Smooth muscle cell (in vitro differentiated cells): ENCODE results near the gene NEU1. TPM values are rescaled to one million over a fixed set of nuclear protein-coding genes. Genes with fewer than 3 reads are reported as not detected.
"Not testable (repeated sequence)": the region's sequence is repeated elsewhere in the genome, so short reads cannot be mapped to it uniquely, and the experiment has no call there.

ENCODE experiments used
- DNase-seq: peaks from one replicate; lab custom pipeline; 2025; ENCODE audit not compliant: unreplicated experiment; lab: John Stamatoyannopoulos, UW
- H2AFZ ChIP-seq: fragments of 200-600 bp; sonication (generic); 2 replicates; pipeline ENCODE4 v1.6.0; 2016; ENCODE audit warnings: antibody characterized with exemption, low read depth, mild to moderate bottlenecking
- H3F3A ChIP-seq: fragments of 200-600 bp; sonication (generic); 2 replicates; pipeline ENCODE4 v1.6.0; 2017; ENCODE audit warnings: antibody characterized with exemption, low read depth
- H3K27ac ChIP-seq: fragments of 200-600 bp; sonication (generic); 2 replicates; pipeline ENCODE4 v1.5.1; 2016; ENCODE audit warnings: low read depth, mild to moderate bottlenecking
- H3K27me3 ChIP-seq: fragments of 200-600 bp; sonication (generic); 2 replicates; pipeline ENCODE4 v1.6.1; 2016; ENCODE audit warnings: low read depth, mild to moderate bottlenecking
- H3K36me3 ChIP-seq: fragments of 200-600 bp; sonication (generic); 2 replicates; pipeline ENCODE4 v1.5.1; 2016; ENCODE audit warnings: low read depth
- H3K4me1 ChIP-seq: fragments of 200-600 bp; sonication (generic); 2 replicates; pipeline ENCODE4 v1.5.1; 2016; ENCODE audit warnings: low read depth
- H3K4me2 ChIP-seq: fragments of 200-600 bp; sonication (generic); 2 replicates; pipeline ENCODE4 v1.6.0; 2016; ENCODE audit warnings: mild to moderate bottlenecking
- H3K4me3 ChIP-seq: fragments of 200-600 bp; sonication (generic); 2 replicates; pipeline ENCODE4 v1.5.1; 2016; ENCODE audit warnings: mild to moderate bottlenecking
- H3K79me2 ChIP-seq: fragments of 200-600 bp; sonication (generic); 2 replicates; pipeline ENCODE4 v1.6.0; 2016; ENCODE audit warnings: low read depth, mild to moderate bottlenecking
- H3K9ac ChIP-seq: fragments of 200-600 bp; sonication (generic); 2 replicates; pipeline ENCODE4 v1.6.0; 2016; ENCODE audit warnings: low read depth
- H3K9me3 ChIP-seq: fragments of 200-600 bp; sonication (generic); replicated peaks from 2 replicates; pipeline ENCODE4 v1.5.1; 2016; ENCODE audit warnings: low read depth
- H4K20me1 ChIP-seq: fragments of 200-600 bp; sonication (generic); 2 replicates; pipeline ENCODE4 v1.6.0; 2016; ENCODE audit warnings: low read depth
- WGBS: methylation state at CpG from one replicate; pipeline ENCODE4 v1.1.7; 2016; ENCODE audit warnings: low lambda C conversion rate; 5-methylcytosine and 5-hydroxymethylcytosine counted together
- polyA plus RNA-seq: library from polyadenylated mRNA; unstranded; fragments of >200 nt; fragmentation: Nextera tagmentation; extraction: Ambion mirVana; gene quantifications from 2 replicates; pipeline ENCODE4 v1.2.1, GENCODE V29; 2016
- total RNA-seq: library from RNA; depleted of rRNA; stranded (reverse); fragments of >200 nt; gene quantifications from 2 replicates; pipeline ENCODE4 v1.2.3, GENCODE V29; 2014
- TF ChIP-seq, protein P1 (sequence below): fragments of 200-600 bp; sonication (generic); IDR thresholded peaks from 2 replicates; pipeline ENCODE4 v1.5.1; 2017; ENCODE audit warnings: borderline replicate concordance, mild to moderate bottlenecking, antibody characterized with exemption; ENCODE audit not compliant: insufficient read depth, poor library complexity, severe bottlenecking

The NEU1 gene
- total and polyA plus RNA-seq, 2 experiments from 2014 or later, result 47.5 to 52.7 TPM

DNA sequence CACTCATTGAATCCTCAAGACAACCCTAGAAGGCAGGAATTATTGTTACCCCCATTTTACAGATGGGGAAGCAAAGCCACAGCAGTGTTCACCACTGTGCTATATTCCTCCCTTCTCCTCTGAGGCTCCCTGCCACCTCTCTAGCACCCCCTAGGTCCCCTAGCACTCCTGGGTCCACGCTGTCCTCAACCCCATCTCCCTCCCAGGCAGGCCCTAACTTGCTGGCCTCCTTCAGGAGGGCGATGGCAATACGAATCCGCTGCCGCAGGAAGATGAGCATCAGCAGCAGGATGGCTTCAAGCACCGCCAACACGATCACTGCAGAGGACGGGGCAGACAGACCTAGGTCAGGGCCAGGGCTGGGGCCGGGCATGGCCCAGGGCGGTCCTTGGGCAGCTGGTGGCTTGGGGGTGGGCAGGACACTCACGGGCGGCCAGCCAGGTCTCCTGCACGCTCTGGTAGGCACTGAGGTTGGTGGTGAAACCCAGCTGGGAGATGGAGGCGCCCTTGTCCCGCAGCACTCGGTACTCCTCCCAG is 7.8 kb upstream of the NEU1 start:
- no peaks in the 10 kb centered on the region for H4K20me1 ChIP-seq
- H3K79me2 ChIP-seq, result no peaks in the 10 kb centered on the region
- no peaks in the 10 kb centered on the region for H3K36me3 ChIP-seq
- H3K4me3 ChIP-seq, result no peak overlapping the region
- peaks cover 6% of the 10 kb centered on the region for H3K4me1 ChIP-seq
- DNase-seq, result no peak
- H3K9me3 ChIP-seq, result no peaks in the 10 kb centered on the region
- H3K27ac ChIP-seq, result no peak overlapping the region
- whole genome bisulfite sequencing, result 77% methylated on average over 16 of the region's 16 CpGs
- TF ChIP-seq, protein P1, sequence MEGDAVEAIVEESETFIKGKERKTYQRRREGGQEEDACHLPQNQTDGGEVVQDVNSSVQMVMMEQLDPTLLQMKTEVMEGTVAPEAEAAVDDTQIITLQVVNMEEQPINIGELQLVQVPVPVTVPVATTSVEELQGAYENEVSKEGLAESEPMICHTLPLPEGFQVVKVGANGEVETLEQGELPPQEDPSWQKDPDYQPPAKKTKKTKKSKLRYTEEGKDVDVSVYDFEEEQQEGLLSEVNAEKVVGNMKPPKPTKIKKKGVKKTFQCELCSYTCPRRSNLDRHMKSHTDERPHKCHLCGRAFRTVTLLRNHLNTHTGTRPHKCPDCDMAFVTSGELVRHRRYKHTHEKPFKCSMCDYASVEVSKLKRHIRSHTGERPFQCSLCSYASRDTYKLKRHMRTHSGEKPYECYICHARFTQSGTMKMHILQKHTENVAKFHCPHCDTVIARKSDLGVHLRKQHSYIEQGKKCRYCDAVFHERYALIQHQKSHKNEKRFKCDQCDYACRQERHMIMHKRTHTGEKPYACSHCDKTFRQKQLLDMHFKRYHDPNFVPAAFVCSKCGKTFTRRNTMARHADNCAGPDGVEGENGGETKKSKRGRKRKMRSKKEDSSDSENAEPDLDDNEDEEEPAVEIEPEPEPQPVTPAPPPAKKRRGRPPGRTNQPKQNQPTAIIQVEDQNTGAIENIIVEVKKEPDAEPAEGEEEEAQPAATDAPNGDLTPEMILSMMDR, result no peak
- H3K9ac ChIP-seq, result no peak overlapping the region
- H2AFZ ChIP-seq, result peak overlapping the region; percentile 87
- H3F3A ChIP-seq, result no peaks in the 10 kb centered on the region
- H3K27me3 ChIP-seq, result no peaks in the 10 kb centered on the region
- peak overlapping the region; percentile 26 for H3K4me2 ChIP-seq

DNA sequence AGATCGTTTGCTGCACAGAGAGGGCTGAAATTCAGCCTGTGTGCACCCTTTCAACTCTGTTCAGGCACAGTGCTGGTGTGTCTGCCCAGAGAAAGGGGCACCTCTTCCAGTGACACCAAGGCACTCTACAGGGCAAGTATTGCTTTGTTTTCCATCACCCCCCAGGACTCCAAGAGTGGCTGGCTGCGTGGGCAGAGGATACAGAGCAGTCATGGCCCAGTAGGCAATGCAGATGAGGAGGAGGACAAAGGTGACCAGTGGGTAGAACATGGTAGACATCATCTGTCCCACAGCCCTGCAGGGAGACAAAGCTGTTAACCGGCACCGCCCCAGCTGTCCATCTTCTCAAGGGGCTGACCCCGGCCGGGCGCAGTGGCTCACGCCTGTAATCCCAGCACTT is 6.7 kb upstream of the NEU1 start:
- H3K9ac ChIP-seq, result no peak overlapping the region
- no peaks in the 10 kb centered on the region for H4K20me1 ChIP-seq
- peaks cover 8% of the 10 kb centered on the region for H3K4me1 ChIP-seq
- H3F3A ChIP-seq, result no peaks in the 10 kb centered on the region
- no peak overlapping the region for H3K4me2 ChIP-seq
- no peaks in the 10 kb centered on the region for H3K36me3 ChIP-seq
- H3K79me2 ChIP-seq, result no peaks in the 10 kb centered on the region
- WGBS, result 88% methylated on average over 8 of the region's 8 CpGs
- H3K27ac ChIP-seq, result no peak overlapping the region
- no peak overlapping the region for H3K4me3 ChIP-seq
- TF ChIP-seq, protein P1, result no peak
- H2AFZ ChIP-seq, result no peak overlapping the region
- DNase-seq, result no peak
- H3K27me3 ChIP-seq, result no peaks in the 10 kb centered on the region
- no peaks in the 10 kb centered on the region for H3K9me3 ChIP-seq

DNA sequence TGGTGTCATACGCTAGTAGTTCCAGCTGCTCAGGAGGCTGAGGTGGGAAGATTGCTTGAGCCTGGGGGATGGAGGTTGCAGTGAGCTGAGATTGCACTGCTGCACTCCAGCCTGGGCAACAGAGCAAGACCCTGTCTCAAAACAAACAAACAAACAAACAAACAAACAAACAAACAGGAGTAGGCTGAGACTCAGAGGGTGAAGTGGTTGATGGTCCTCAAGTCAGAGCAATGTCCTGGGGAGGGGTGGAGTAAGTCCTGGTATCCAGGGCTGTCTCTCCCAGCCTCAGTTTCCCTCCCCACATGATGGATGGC is 6.0 kb upstream of the NEU1 start:
- H3K27ac ChIP-seq, DNase-seq, H3K9me3 ChIP-seq, H3F3A ChIP-seq, H3K36me3 ChIP-seq, H3K27me3 ChIP-seq, H2AFZ ChIP-seq, H3K4me2 ChIP-seq, H4K20me1 ChIP-seq, H3K79me2 ChIP-seq, H3K9ac ChIP-seq, H3K4me3 ChIP-seq: not testable (repeated sequence)
- 94% methylated on average over 1 of the region's 1 CpG for WGBS
- peaks cover 13% of the 10 kb centered on the region for H3K4me1 ChIP-seq

DNA sequence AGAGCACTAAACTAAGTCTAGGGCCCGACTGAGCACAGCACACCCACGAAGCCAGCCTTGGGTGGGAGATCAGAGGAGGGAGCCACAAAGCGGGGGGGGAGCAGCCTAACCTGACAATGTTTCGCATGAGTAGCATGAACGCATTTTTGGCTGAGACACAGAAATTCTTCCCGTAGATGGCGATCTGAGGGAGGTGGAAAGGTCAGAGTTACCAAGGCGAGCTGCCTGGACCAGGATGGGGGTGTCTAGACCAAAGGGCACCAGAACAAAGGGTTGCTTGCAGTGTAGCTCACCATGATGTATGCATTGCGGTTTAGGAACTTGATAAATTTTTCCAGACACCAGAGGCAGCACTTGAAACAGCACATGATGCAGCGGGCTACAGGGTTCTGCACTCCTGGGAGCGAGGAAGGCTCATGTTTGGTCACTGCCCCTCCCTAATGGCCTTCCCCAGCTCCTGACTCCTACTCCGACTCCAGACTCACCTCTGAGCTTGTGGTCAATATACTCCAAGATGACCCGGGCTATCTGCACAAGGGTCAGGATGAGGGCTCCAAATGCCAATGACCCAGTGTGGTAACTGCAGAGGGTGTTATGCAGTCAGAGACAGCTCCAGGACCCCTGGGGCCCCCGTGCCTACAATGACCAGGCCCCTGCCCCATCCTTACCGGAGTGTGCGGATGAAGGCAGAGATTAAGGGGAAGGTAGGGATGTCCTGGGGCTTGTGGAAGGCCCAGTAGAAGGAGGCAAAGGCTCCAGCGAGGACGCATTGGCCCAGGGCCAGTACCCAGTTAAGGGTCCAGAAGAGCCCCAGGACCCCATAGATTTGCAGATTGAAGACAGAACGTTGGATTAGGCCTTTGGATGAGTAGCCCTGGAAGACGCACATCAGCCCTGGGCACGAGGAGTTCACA is 2.8 kb upstream of the NEU1 start:
- peaks cover 11% of the 10 kb centered on the region for H3K4me1 ChIP-seq
- no peak overlapping the region for H3K27ac ChIP-seq
- no peak overlapping the region for H3K4me3 ChIP-seq
- no peaks in the 10 kb centered on the region for H3F3A ChIP-seq
- 90% methylated on average over 21 of the region's 21 CpGs for WGBS
- H4K20me1 ChIP-seq, result no peaks in the 10 kb centered on the region
- H2AFZ ChIP-seq, result no peak overlapping the region
- H3K9me3 ChIP-seq, result no peaks in the 10 kb centered on the region
- no peak for DNase-seq
- no peaks in the 10 kb centered on the region for H3K27me3 ChIP-seq
- TF ChIP-seq, protein P1, result no peak
- no peak overlapping the region for H3K9ac ChIP-seq
- no peaks in the 10 kb centered on the region for H3K36me3 ChIP-seq
- peaks cover 10% of the 10 kb centered on the region for H3K79me2 ChIP-seq
- H3K4me2 ChIP-seq, result no peak overlapping the region
